GM12865 (cell line): Measurements from ENCODE around the gene CPA1.

Source experiments
- DNase-seq: peaks from one replicate; pipeline ENCODE4 v3.0.0; 2010; ENCODE audit warnings: low read depth
- H3K4me3 ChIP-seq: 2 replicates; pipeline ENCODE4 v1.5.1; 2011; ENCODE audit warnings: mild to moderate bottlenecking, low read depth, low read length, control low read depth
- CTCF ChIP-seq: IDR thresholded peaks from 2 replicates; pipeline ENCODE4 v1.5.1; 2011; ENCODE audit warnings: low read length, control low read depth, low read depth, inconsistent platforms; ENCODE audit not compliant: insufficient read depth; ENCODE audit errors: missing control alignments

The CPA1 gene

GRCh38 chr7:130426564-130426963, 46.3 kb downstream of the CPA1 start:
- no peak for DNase-seq
- TF ChIP-seq CTCF, result no peak
- H3K4me3 ChIP-seq, result no peak overlapping the region

GRCh38 chr7:130429019-130429418, 48.7 kb downstream of the CPA1 start:
- H3K4me3 ChIP-seq, result no peak overlapping the region
- no peak for DNase-seq
- TF ChIP-seq CTCF, result no peak

DNA sequence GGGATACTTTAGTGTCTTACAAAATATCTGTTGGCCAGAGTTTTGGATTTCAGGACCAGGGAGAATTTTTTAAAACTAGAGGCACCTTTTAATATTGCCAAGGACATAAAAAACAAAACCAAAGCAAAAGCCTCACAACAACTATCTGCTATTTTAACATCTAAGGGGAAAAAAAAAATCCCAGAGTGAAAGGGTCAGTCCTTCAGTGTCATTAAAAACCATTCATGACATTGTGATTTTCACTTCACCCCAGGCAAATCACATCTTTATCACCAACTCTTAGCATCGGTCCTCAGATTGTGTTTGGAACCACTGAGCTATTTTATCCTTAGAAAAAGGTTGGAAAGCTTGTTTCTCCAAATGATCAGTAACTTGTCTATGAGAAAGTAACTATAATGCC, 49.8 kb downstream of the CPA1 start:
- no peak overlapping the region for H3K4me3 ChIP-seq
- TF ChIP-seq CTCF, result no peak
- DNase-seq, result no peak

DNA sequence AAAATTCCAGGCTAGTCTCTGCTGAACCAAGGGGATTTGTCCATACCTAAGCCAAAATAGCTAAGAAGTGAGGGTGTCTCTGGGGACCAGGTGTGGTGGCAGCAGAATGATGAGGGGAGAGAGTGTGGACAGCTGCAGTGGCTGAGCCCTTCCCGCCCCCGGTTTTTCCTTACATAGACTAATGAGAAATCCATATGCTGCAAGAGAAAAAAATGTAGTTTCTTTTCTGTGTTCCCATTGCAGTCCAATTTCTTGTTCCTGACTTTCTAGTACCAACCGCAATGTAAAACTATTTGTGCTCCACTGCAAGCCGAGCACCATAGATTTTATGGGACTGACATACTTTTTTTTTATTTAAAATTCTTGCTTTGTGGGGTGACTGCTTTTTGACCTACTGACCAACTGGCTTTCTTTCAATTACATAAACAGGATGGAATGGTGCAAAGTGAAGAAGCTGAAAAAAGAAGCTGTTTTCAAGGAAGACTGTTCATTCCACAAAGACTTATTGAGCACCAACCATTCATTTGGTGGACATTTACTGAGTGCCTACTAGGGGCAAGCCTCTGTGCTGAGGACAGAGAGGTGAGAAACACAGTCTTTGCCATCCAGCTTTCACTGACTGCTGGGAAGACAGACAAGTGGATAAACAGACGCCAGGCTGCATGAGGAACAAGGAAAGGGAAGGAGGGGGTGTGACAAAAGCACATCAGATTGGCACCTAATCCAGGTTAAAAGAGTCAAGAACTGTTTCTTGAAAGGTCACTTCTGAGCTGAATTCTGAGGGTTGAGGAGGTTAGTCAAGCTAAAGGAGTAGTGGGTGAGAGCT, 50.8 kb downstream of the CPA1 start:
- H3K4me3 ChIP-seq, result no peak overlapping the region
- no peak for DNase-seq
- no peak for TF ChIP-seq CTCF

DNA sequence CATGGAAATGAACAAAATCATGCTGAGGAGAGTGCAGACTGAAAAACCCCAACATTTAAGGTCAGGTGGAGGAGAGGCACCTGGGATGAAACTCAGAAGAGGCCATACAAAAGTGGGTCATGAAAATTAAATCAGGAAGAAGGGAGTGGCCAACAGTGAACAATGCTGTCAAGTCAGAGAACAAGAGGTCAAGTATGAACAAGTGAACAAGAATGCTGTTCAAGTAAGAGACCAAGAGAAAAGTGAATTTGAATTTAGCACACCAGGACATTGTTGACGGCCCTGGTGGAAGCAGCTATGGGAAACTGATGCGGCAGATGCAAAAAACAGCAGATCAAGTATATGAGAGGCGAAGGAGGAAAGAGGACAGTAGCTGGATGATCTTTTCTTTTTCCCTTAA, 52.6 kb downstream of the CPA1 start:
- no peak for TF ChIP-seq CTCF
- no peak for DNase-seq
- no peak overlapping the region for H3K4me3 ChIP-seq

DNA sequence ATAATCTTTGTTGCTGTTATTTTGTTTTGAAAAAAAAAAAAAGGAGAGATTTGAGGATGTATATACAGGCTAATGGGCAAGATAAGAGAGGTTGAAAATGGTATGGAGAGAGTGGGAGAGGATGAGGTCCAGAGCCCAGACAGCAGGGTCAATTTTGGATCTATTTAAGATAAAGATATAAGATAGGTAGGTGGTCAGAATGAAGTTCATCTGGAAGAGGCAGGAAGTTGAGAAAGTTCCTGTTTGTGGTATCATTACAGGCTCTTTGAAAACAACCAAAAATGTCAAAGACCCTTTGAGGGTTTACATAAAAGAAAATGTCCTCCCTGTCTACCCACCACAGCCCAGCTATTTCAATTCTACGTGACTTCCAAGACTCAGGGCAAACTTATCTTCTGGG, 53.0 kb downstream of the CPA1 start:
- no peak for DNase-seq
- TF ChIP-seq CTCF, result no peak
- H3K4me3 ChIP-seq, result no peak overlapping the region
